Muscle of leg (tissue), 11 donors: ENCODE results near the gene TWNK. TPM values are rescaled to one million over a fixed set of nuclear protein-coding genes. Genes with fewer than 3 reads are reported as not detected.

Source experiments
- DNase-seq: peaks from one replicate; pipeline ENCODE4 v3.0.0; 2013
- H3K27ac ChIP-seq: one replicate; pipeline ENCODE4 v1.5.1; 2013; ENCODE audit warnings: mild to moderate bottlenecking, low read length, control low read depth
- H3K27me3 ChIP-seq: one replicate; pipeline ENCODE4 v1.6.1; 2013; ENCODE audit warnings: low read length; ENCODE audit not compliant: control insufficient read depth, insufficient read depth
- H3K36me3 ChIP-seq: one replicate; pipeline ENCODE4 v1.6.1; 2013; ENCODE audit warnings: low read length; ENCODE audit not compliant: control insufficient read depth, insufficient read depth
- H3K4me1 ChIP-seq: one replicate; pipeline ENCODE4 v1.6.1; 2013; ENCODE audit warnings: low read length; ENCODE audit not compliant: control insufficient read depth, insufficient read depth
- H3K4me3 ChIP-seq: one replicate; pipeline ENCODE4 v1.5.1; 2013; ENCODE audit warnings: low read length, control low read depth
- H3K9me3 ChIP-seq: replicated peaks from 2 replicates; pipeline ENCODE4 v1.6.1; 2013; ENCODE audit warnings: low read depth, low read length; ENCODE audit not compliant: control insufficient read depth
- WGBS: methylation state at CpG from one replicate; pipeline ENCODE4 v1.1.5; 2013; ENCODE audit warnings: missing lambda C conversion rate; ENCODE audit not compliant: insufficient coverage; 5-methylcytosine and 5-hydroxymethylcytosine counted together
- polyA plus RNA-seq, 8 donors: library from polyadenylated mRNA; unstranded; fragments of 120-200 nt; gene quantifications; one replicate each; pipeline versions ENCODE4 v1.2.1 to v1.2.3, GENCODE V29; 2013; ENCODE audit warnings: inconsistent platforms in 1 of 8, low replicate concordance in 1 of 8; ENCODE audit not compliant: insufficient read length in 8 of 8, insufficient read depth in 1 of 8
- total RNA-seq: library from RNA; stranded (reverse); fragments of 120-200 nt; gene quantifications from one replicate; pipeline ENCODE4 v1.2.4, GENCODE V29; 2013

Gene TWNK
- total and polyA plus RNA-seq, 9 donors = 5.9 to 12.0 (median 9.6) TPM

DNA sequence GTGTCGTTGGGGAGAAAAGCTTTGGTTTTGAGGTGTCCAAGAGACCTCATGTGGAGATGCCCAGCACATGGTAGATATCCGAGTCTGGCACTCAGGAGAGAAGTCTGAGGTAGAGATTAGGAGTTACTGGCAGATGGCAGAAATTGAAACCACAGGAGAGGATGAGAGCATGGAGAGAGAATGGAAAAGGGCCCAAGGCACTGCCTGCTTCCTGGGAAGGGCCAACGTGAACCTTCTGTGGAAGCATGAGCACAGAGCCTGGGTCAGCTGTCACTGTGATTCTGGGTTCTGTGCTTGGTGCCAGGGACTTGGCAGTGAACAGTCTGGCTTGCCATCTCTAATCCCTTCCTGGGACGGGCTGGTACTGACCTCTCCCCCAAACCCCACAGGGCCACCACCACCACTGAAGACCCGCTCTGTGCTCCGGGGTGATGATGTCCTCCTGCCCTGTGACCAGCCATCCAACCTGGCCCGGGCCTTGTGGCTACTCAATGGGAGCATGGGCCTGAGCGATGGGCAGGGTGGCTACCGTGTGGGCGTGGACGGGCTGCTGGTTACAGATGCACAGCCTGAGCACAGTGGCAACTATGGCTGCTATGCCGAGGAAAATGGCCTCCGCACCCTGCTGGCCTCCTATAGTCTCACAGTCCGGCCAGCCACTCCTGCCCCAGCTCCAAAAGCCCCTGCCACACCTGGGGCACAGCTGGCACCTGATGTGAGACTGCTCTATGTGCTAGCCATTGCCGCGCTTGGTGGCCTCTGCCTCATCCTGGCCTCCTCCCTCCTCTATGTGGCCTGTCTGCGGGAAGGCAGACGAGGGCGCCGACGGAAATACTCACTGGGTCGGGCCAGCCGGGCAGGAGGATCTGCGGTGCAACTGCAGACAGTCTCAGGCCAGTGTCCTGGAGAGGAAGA is 4.2 kb upstream of the TWNK start:
- DNase-seq = no peak
- WGBS = 90% methylated on average over 17 of the region's 24 CpGs
- no peak overlapping the region for H3K27ac ChIP-seq
- peaks cover 66% of the 10 kb centered on the region for H3K36me3 ChIP-seq
- H3K4me1 ChIP-seq = peaks cover 16% of the 10 kb centered on the region
- no peaks in the 10 kb centered on the region for H3K27me3 ChIP-seq
- no peaks in the 10 kb centered on the region for H3K9me3 ChIP-seq
- H3K4me3 ChIP-seq = no peak overlapping the region

DNA sequence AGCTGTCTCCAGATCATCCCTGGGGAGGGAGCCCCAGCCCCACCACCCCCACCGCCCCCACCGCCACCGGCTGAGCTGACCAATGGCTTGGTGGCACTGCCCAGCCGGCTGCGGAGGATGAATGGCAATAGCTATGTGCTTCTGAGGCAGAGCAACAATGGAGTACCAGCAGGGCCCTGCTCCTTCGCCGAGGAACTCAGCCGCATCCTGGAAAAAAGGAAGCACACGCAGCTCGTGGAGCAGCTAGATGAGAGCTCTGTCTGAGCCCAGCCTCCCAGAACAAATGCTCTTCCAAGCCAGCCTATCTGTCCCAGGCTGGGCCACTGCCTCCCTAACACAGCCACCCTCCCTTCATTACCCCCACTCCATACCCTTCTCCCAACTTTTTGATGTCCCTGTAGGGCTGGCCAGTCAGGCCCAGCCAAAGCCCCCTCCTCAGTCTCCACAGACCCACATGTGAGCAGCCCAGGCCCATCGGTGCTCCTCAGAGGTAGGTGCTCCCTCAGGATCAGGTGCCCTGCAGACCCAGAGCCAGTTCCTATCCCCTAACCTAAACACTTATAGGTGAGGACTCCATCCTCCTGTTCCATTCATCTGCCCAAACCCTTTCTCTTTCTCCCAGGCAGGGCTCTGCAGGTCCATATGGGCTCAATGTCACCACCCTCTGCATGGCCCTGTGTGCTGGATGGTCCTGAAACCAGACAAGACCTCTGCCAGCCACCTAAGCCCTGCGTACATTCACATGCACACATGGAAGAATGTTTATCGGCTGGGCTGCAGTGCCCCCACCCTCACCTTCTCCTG is 3.3 kb upstream of the TWNK start:
- Histone ChIP-seq H3K9me3 (no peaks in the 10 kb centered on the region), H3K4me1 (peaks cover 20% of the 10 kb centered on the region), H3K27me3 (no peaks in the 10 kb centered on the region), H3K4me3 (no peak overlapping the region), H3K36me3 (peaks cover 62% of the 10 kb centered on the region), H3K27ac (no peak overlapping the region)
- 82% methylated on average over 10 of the region's 13 CpGs for WGBS
- DNase-seq = no peak

DNA sequence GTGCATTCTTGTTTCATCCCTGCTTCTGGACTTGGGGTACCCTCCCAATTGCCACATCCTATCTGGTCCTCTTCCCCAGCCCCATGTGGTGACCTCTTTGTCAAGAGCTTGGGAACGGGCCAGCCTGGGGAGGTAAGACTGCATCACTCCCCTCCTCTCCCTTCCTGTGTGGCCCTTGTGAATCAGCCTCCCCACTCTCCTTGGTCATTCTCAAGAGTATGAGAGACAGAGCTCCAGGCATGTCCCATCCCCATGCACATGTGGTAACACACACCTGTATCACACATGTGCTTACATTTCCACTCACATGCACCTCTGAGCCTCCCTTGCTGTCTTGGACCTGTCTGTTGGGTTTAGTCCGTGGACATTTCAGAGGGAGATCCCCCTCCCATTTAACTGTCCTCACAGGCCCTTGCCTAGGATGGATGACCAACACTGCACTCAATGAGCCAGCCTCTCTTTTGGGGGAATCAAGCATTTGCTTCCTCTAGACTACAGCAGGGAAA is 2.6 kb upstream of the TWNK start:
- DNase-seq = no peak
- H3K4me1 ChIP-seq = peaks cover 20% of the 10 kb centered on the region

DNA sequence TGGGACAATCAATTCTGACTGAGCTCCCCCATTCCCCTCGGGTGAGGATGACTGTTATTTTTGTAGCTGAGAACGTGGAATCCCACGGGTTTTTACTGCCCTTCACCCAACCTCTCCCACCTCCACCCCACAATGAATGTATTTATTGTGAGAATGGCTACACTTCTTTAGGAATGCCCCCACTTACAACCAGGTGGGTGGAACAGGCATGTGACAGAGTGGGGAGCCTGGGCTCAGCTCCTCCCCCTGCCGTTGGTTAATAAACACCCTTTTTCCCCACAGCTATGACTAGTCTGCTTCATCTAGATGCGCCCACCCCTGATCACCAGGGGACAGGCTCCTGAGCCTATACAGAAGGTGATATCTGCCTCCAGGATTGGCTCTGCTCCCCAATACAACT is 2.0 kb upstream of the TWNK start:
- H3K27ac ChIP-seq = no peak overlapping the region
- WGBS = 43% methylated on average over 1 of the region's 5 CpGs
- DNase-seq = no peak
- peaks cover 66% of the 10 kb centered on the region for H3K36me3 ChIP-seq
- H3K9me3 ChIP-seq = no peaks in the 10 kb centered on the region
- no peaks in the 10 kb centered on the region for H3K27me3 ChIP-seq
- H3K4me3 ChIP-seq = no peak overlapping the region
- H3K4me1 ChIP-seq = peaks cover 20% of the 10 kb centered on the region

More for the DNA sequence above, 2.6 kb upstream of the TWNK start:
- H3K36me3 ChIP-seq = peaks cover 67% of the 10 kb centered on the region
- no peaks in the 10 kb centered on the region for H3K27me3 ChIP-seq
- H3K4me3 ChIP-seq = no peak overlapping the region
- WGBS = 69% methylated on average over 1 of the region's 2 CpGs
- no peak overlapping the region for H3K27ac ChIP-seq
- no peaks in the 10 kb centered on the region for H3K9me3 ChIP-seq

DNA sequence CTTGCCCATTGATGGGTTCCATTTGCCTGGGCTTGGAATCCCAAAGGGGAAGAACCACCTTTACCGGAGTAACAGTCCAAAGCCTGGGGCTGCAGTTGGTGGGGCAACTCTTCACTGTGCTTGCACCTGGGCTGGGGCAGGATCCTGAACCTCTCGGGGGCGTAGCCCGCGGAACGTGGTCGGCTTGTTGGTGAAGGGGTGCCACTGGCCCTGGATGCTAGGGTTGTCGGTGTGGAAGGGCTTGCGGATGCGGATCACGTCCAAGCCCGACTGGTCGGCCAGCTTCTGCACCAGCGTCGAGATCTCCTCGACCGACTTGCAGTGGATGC is 756 bp upstream of the TWNK start:
- Histone ChIP-seq H3K27me3 (no peaks in the 10 kb centered on the region), H3K4me1 (peaks cover 20% of the 10 kb centered on the region), H3K36me3 (peaks cover 68% of the 10 kb centered on the region), H3K27ac (no peak overlapping the region), H3K4me3 (peak overlapping the region; percentile 84), H3K9me3 (no peaks in the 10 kb centered on the region)
- whole genome bisulfite sequencing = 16% methylated on average over 17 of the region's 17 CpGs
- DNase-seq = no peak

DNA sequence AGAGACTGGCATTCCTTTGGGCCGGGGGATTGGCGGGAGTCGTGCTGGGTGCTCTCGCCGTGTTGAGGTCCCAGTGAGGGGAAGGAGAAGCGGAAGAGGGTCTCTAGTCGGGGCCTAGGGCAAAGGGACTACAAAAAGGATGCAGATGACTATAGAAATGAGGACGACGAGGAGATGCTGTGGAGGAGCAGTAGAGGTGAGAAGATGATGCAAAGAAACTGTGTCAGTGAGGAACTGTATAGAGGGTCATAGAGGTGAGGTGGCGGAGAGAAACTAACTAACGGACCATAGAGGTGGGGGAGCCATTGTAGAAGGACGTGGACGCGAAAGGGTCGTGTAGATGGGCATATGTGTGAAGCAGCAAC is 324 bp downstream of the TWNK start:
- H3K27me3 ChIP-seq = no peaks in the 10 kb centered on the region
- under 1% methylated on average over 15 of the region's 15 CpGs for WGBS
- H3K4me1 ChIP-seq = peaks cover 20% of the 10 kb centered on the region
- peak overlapping the region; percentile 40 for H3K27ac ChIP-seq
- no peaks in the 10 kb centered on the region for H3K9me3 ChIP-seq
- peaks cover 61% of the 10 kb centered on the region for H3K36me3 ChIP-seq
- DNase-seq = no peak
- H3K4me3 ChIP-seq = peak overlapping the region; percentile 84

DNA sequence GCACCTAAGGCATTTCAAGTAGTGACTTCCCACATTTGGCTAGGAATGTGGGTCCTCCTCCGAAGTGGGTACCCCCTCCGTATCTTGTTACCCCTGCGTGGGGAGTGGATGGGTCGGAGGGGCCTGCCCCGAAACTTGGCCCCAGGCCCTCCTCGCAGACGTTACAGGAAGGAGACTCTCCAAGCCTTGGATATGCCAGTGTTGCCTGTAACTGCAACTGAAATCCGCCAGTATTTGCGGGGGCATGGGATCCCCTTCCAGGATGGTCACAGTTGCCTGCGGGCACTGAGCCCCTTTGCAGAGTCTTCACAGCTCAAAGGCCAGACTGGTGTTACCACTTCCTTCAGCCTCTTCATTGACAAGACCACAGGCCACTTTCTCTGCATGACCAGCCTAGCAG is 823 bp downstream of the TWNK start:
- H3K27ac ChIP-seq = no peak overlapping the region
- WGBS = 63% methylated on average over 9 of the region's 10 CpGs
- DNase-seq = no peak
- no peaks in the 10 kb centered on the region for H3K9me3 ChIP-seq
- peaks cover 61% of the 10 kb centered on the region for H3K36me3 ChIP-seq
- no peaks in the 10 kb centered on the region for H3K27me3 ChIP-seq
- H3K4me3 ChIP-seq = peak overlapping the region; percentile 84
- peaks cover 20% of the 10 kb centered on the region for H3K4me1 ChIP-seq

DNA sequence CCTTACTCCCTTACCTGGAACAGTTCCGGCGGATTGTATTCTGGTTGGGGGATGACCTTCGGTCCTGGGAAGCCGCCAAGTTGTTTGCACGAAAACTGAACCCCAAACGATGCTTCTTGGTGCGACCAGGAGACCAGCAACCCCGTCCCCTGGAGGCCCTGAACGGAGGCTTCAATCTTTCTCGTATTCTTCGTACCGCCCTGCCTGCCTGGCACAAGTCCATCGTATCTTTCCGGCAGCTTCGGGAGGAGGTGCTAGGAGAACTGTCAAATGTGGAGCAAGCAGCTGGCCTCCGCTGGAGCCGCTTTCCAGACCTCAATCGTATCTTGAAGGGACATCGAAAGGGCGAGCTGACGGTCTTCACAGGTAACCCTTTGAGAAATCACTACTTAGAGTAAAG is 1.7 kb downstream of the TWNK start:
- 93% methylated on average over 16 of the region's 21 CpGs for WGBS
- peaks cover 63% of the 10 kb centered on the region for H3K36me3 ChIP-seq
- H3K9me3 ChIP-seq = no peaks in the 10 kb centered on the region
- no peaks in the 10 kb centered on the region for H3K27me3 ChIP-seq
- no peak overlapping the region for H3K27ac ChIP-seq
- H3K4me3 ChIP-seq = no peak overlapping the region
- DNase-seq = no peak
- H3K4me1 ChIP-seq = peaks cover 20% of the 10 kb centered on the region

DNA sequence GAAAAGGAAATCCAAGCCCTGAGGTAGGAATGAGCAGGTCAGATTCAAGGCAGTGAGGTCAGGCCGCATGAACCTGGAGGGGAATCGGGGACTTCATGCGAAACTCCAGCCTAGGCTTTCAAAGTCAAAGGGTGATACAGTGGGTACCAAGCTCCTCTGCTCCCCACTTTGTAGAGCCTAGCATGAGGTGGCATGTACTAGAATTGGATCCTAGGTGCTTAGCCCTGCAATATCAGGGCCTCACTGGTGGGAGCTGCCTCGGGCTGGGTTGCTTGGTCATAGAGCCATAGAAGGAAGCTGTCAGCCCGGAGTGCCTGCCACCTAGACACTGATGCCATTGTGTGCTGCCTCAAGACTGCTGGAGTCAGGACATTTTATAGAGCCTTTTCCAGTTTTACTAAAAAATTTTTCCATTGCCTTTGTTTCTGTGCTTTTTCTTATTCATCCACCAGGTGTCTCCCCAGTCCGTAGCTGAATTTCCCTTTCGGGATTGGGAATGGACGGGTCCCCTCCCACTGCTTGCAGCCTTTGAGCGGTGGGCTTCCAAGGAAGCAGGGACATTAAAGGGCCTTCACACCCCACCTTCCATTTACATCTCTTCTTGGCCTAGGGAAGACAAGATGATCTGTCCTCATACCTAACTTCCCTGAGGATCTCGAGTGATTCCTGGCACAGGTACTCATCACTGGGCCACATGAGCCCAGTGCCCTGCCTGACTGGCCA is 6.8 kb downstream of the TWNK start:
- Histone ChIP-seq H3K4me1 (peaks cover 31% of the 10 kb centered on the region), H3K9me3 (no peaks in the 10 kb centered on the region), H3K27ac (no peak overlapping the region), H3K4me3 (no peak overlapping the region), H3K27me3 (no peaks in the 10 kb centered on the region), H3K36me3 (peaks cover 43% of the 10 kb centered on the region)
- 48% methylated on average over 9 of the region's 10 CpGs for WGBS
- peak; percentile 73 for DNase-seq

DNA sequence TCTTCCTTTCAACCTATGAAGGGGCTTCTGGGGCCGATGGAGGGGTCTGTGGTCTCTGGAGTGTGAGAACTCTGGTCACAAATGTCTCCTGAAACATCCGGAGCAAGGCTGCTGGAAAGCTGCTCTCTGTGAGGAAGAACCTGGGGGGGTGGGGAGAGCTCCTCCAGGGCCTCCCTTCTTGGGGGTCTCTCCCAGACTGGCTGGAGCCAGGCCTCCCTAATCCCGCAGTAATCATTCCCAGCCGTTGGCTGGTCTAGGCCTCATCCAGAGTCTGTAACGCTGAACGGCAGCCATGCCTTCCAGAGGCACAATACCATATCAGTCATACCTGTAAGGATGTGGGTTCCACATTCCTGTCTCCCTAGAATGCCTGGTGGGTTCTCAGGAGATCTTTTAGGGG is 7.8 kb downstream of the TWNK start:
- no peak overlapping the region for H3K4me3 ChIP-seq
- peaks cover 33% of the 10 kb centered on the region for H3K36me3 ChIP-seq
- no peak for DNase-seq
- peaks cover 31% of the 10 kb centered on the region for H3K4me1 ChIP-seq
- no peak overlapping the region for H3K27ac ChIP-seq
- H3K9me3 ChIP-seq = no peaks in the 10 kb centered on the region
- H3K27me3 ChIP-seq = no peaks in the 10 kb centered on the region
- 24% methylated on average over 2 of the region's 6 CpGs for WGBS
